PC-3 (cell line): Measurements from ENCODE around the gene CELF2. TPM values are rescaled to one million over a fixed set of nuclear protein-coding genes. Genes with fewer than 3 reads are reported as not detected.

Experiments
- ATAC-seq: fragments of 200-7000 bp; cut with Tn5 transposase; 2 replicates; pipeline ENCODE4 v1.9.1; 2020; ENCODE audit warnings: mild to moderate bottlenecking, moderate library complexity
- BruUV-seq: library from RNA; stranded (reverse); fragments of 400-500 nt; replicated peaks from 2 replicates; lab custom pipeline; 2021; lab: Mats Ljungman, UMichigan
- CTCF ChIA-PET: fragments of 300-600 bp; sonication (Branson Sonifier 250); formaldehyde crosslinking; loops from one replicate; lab custom pipeline; 2022; ENCODE audit warnings: antibody characterized with exemption; lab: Charles Lee
- POLR2A ChIA-PET: fragments of 300-600 bp; sonication (Branson Sonifier 250); formaldehyde crosslinking; loops from one replicate; lab custom pipeline; 2022; ENCODE audit warnings: antibody characterized with exemption; ENCODE audit not compliant: unreplicated experiment; lab: Charles Lee
- DNase-seq: peaks from one replicate; pipeline ENCODE4 v3.0.0-alpha.2; 2015
- H2AFZ ChIP-seq: fragments of 300-600 bp; sonication (generic); 2 replicates; pipeline ENCODE4 v1.6.0; 2016; ENCODE audit warnings: antibody characterized with exemption, low read length
- H3F3A ChIP-seq: fragments of 300-600 bp; sonication (generic); one replicate; pipeline ENCODE4 v1.6.0; 2017; ENCODE audit warnings: antibody characterized with exemption, low read length, control low read depth, mild to moderate bottlenecking; ENCODE audit not compliant: unreplicated experiment
- H3K27ac ChIP-seq: fragments of 300-600 bp; sonication (generic); 2 replicates; pipeline ENCODE4 v1.5.1; 2016; ENCODE audit warnings: mild to moderate bottlenecking, low read length
- H3K27me3 ChIP-seq: fragments of 300-600 bp; sonication (generic); 2 replicates; pipeline ENCODE4 v1.6.1; 2016; ENCODE audit warnings: low read length, mixed read lengths
- H3K36me3 ChIP-seq: fragments of 300-600 bp; sonication (generic); 2 replicates; pipeline ENCODE4 v1.6.1; 2016; ENCODE audit warnings: low read depth, mixed run types, low read length, mixed read lengths
- H3K4me1 ChIP-seq: fragments of 300-600 bp; sonication (generic); 2 replicates; pipeline ENCODE4 v1.5.1; 2016; ENCODE audit warnings: low read length; ENCODE audit not compliant: insufficient read depth
- H3K4me2 ChIP-seq: fragments of 300-600 bp; sonication (generic); 2 replicates; pipeline ENCODE4 v1.6.0; 2016; ENCODE audit warnings: low read length
- H3K4me3 ChIP-seq: fragments of 300-600 bp; sonication (generic); 2 replicates; pipeline ENCODE4 v1.5.1; 2016; ENCODE audit warnings: mild to moderate bottlenecking, low read length, mixed read lengths
- H3K79me2 ChIP-seq: fragments of 300-600 bp; sonication (generic); 2 replicates; pipeline ENCODE4 v1.6.1; 2017; ENCODE audit warnings: low read length, mixed read lengths
- H3K9ac ChIP-seq: fragments of 300-600 bp; sonication (generic); 2 replicates; pipeline ENCODE4 v1.6.0; 2016; ENCODE audit warnings: mild to moderate bottlenecking, low read length
- H3K9me2 ChIP-seq: fragments of 300-600 bp; sonication (generic); replicated peaks from 2 replicates; pipeline ENCODE4 v1.6.1; 2016; ENCODE audit warnings: mixed run types, low read length, mixed read lengths
- H3K9me3 ChIP-seq: fragments of 300-600 bp; sonication (generic); 2 replicates; pipeline ENCODE4 v1.6.1; 2016; ENCODE audit warnings: low read length, mixed read lengths
- H4K20me1 ChIP-seq: fragments of 300-600 bp; sonication (generic); 2 replicates; pipeline ENCODE4 v1.6.1; 2016; ENCODE audit warnings: low read length, mixed read lengths
- EZH2 ChIP-seq: fragments of 300-600 bp; sonication (generic); IDR thresholded peaks from one replicate; pipeline ENCODE4 v1.6.1; 2017; ENCODE audit warnings: antibody characterized with exemption, mild to moderate bottlenecking, low read length; ENCODE audit not compliant: unreplicated experiment
- EZH2phosphoT487 ChIP-seq: fragments of 300-600 bp; sonication (generic); IDR thresholded peaks from 2 replicates; pipeline ENCODE4 v1.6.1; 2018; ENCODE audit warnings: mild to moderate bottlenecking, antibody characterized with exemption, low read length, borderline replicate concordance
- intact Hi-C: fragments of 100-400 bp; cut with micrococcal nuclease; formaldehyde crosslinking; loops from 2 replicates; pipeline ENCODE4 v1.9.0; 2023
- total RNA-seq: library from RNA; depleted of rRNA; stranded (reverse); fragments of >200 nt; gene quantifications from 2 replicates; pipeline ENCODE4 v1.2.3, GENCODE V29; 2014
- TF ChIP-seq, protein P1 (sequence below): fragments of 300-600 bp; sonication (generic); conservative IDR thresholded peaks from 2 replicates; pipeline ENCODE4 v1.5.1; 2017; ENCODE audit warnings: antibody characterized with exemption, low read depth, mild to moderate bottlenecking, low read length

CELF2 gene
- total RNA-seq, 1 experiment from 2014 or later, result not detected

DNA sequence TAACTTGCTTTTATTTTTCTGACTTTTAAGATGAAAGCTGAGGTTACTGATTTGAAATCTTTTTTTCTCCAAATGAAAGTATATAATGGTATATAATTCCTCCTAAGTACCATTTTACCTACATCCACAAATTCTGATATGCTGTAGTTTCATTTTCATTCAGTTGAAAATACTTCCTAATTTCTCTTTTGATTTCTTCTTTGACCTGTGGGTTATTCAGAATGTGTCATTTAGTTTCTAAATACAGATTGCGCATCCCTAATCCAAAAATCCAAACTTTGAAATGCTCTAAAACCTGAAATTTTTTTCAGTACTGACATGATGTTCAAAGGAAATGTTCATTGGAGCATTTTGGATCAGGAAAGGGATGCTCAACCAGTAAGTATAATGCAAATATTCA is 168.7 kb downstream of the CELF2 start:
- ATAC-seq, result no peak

DNA sequence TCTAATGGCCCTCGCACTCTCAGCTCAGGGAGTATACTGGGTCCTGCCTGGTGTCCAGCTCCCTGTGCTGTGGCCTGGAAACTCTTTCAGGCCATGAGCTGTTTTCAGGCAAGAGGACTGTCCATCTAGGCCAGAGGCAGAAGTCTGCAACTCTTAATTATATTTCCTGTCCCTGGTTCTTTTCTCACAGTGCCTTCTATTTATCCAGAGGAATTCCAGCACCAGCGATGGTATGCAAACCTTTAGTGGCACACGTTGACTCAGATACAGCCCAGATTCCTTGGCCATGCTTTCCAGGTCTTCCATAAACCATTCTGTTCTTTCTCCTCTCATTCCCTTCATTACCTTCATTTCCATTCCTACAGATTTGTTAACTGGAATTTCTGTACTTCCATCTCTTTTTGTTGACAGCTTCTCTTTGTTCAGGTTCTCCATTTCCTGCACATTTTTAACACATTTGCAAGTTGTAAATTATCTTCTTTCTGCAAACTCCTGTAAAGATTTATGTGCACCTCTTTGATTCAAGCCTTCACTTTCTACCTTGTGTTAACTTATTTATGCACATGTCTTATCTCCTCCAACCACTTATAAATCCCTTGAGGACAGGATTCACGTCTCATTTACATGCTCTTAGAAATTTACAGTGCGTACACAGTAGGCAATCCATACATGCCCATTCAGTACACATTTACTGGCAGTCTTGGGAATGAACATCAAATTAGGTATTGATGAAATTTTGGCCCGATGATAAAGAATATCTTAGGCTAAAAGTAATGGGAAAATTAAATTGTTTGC is 172.1 kb downstream of the CELF2 start:
- POLR2A ChIA-PET, result no interaction called here
- H3K4me1 ChIP-seq, result no peaks in the 10 kb centered on the region
- H3K36me3 ChIP-seq, result no peaks in the 10 kb centered on the region
- 0 out of 2 replicates have a peak, but pooled peaks cover 3% of the 10 kb centered on the region for H3K27me3 ChIP-seq
- H3K27ac ChIP-seq, result no peak overlapping the region
- no peak overlapping the region for H3K9ac ChIP-seq
- H3K4me2 ChIP-seq, result no peak overlapping the region
- DNase-seq (no peak), ATAC-seq (no peak)
- H3K4me3 ChIP-seq, result no peak overlapping the region
- BruUV-seq, result no TSS peak
- H3K9me3 ChIP-seq, result no peaks in the 10 kb centered on the region
- intact Hi-C loops, result no loop called here
- H3K79me2 ChIP-seq, result no peaks in the 10 kb centered on the region
- CTCF ChIA-PET, result no interaction called here
- no peaks in the 10 kb centered on the region for H3F3A ChIP-seq
- no peaks in the 10 kb centered on the region for H4K20me1 ChIP-seq
- H2AFZ ChIP-seq, result no peak overlapping the region
- H3K9me2 ChIP-seq, result no peaks in the 10 kb centered on the region
- TF ChIP-seq, protein P1, sequence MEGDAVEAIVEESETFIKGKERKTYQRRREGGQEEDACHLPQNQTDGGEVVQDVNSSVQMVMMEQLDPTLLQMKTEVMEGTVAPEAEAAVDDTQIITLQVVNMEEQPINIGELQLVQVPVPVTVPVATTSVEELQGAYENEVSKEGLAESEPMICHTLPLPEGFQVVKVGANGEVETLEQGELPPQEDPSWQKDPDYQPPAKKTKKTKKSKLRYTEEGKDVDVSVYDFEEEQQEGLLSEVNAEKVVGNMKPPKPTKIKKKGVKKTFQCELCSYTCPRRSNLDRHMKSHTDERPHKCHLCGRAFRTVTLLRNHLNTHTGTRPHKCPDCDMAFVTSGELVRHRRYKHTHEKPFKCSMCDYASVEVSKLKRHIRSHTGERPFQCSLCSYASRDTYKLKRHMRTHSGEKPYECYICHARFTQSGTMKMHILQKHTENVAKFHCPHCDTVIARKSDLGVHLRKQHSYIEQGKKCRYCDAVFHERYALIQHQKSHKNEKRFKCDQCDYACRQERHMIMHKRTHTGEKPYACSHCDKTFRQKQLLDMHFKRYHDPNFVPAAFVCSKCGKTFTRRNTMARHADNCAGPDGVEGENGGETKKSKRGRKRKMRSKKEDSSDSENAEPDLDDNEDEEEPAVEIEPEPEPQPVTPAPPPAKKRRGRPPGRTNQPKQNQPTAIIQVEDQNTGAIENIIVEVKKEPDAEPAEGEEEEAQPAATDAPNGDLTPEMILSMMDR, result no peak
- TF ChIP-seq EZH2 (no peak), EZH2phosphoT487 (no peak)

More for the DNA sequence above, 168.7 kb downstream of the CELF2 start:
- no peaks in the 10 kb centered on the region for H3K4me1 ChIP-seq
- no peak for DNase-seq
- no peaks in the 10 kb centered on the region for H4K20me1 ChIP-seq
- no peaks in the 10 kb centered on the region for H3K9me2 ChIP-seq
- H3K9ac ChIP-seq, result no peak overlapping the region
- H3K36me3 ChIP-seq, result no peaks in the 10 kb centered on the region
- ChIA-PET POLR2A (no interaction called here), CTCF (no interaction called here)
- no peak overlapping the region for H3K27ac ChIP-seq
- H2AFZ ChIP-seq, result no peak overlapping the region
- intact Hi-C loops, result no loop called here
- no peak overlapping the region for H3K4me2 ChIP-seq
- H3K27me3 ChIP-seq, result no peaks in the 10 kb centered on the region
- no peak overlapping the region for H3K4me3 ChIP-seq
- no peaks in the 10 kb centered on the region for H3K9me3 ChIP-seq
- no TSS peak for BruUV-seq
- H3K79me2 ChIP-seq, result no peaks in the 10 kb centered on the region
- H3F3A ChIP-seq, result no peaks in the 10 kb centered on the region
- no peak for TF ChIP-seq EZH2phosphoT487
- TF ChIP-seq EZH2, result no peak
- TF ChIP-seq, protein P1, result no peak

DNA sequence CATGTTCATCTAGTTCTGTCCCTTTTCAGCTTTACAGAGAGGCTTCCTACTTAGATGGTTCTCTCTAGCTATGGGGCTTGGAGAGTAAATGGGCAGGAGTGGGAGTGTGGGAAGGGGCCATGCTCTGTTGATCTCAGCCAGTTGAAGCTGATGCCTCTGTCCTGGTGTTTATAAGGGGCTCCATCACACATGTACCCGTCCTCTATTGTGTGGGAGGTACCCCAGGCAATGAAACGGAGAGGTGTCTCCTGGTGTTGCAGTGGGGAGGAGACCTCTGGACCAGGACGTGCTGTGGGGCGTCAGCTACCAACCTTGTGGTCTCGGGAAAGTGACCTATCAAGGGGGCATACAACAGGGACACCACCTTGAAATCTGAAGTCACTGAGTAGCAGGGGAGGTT is 173.5 kb downstream of the CELF2 start:
- H3K9ac ChIP-seq, result no peak overlapping the region
- no peaks in the 10 kb centered on the region for H3F3A ChIP-seq
- no peak overlapping the region for H3K4me2 ChIP-seq
- intact Hi-C loops, result no loop called here
- TF ChIP-seq EZH2 (no peak), EZH2phosphoT487 (no peak)
- TF ChIP-seq, protein P1, result no peak
- no TSS peak for BruUV-seq
- ATAC-seq, result no peak
- no peaks in the 10 kb centered on the region for H3K36me3 ChIP-seq
- POLR2A ChIA-PET, result no interaction called here
- no peak overlapping the region for H3K4me3 ChIP-seq
- no peaks in the 10 kb centered on the region for H4K20me1 ChIP-seq
- H3K4me1 ChIP-seq, result no peaks in the 10 kb centered on the region
- no peaks in the 10 kb centered on the region for H3K9me2 ChIP-seq
- H3K9me3 ChIP-seq, result no peaks in the 10 kb centered on the region
- 0 out of 2 replicates have a peak, but pooled peaks cover 7% of the 10 kb centered on the region for H3K27me3 ChIP-seq
- CTCF ChIA-PET, result no interaction called here
- DNase-seq, result no peak
- no peak overlapping the region for H3K27ac ChIP-seq
- no peak overlapping the region for H2AFZ ChIP-seq
- H3K79me2 ChIP-seq, result no peaks in the 10 kb centered on the region
